Umbilical cord (tissue), 2 donors: ENCODE results near the gene ADAM10. TPM values are rescaled to one million over a fixed set of nuclear protein-coding genes. Genes with fewer than 3 reads are reported as not detected.

Experiments used
- DNase-seq: peaks from one replicate; pipeline ENCODE4 v3.0.0-alpha.2; 2015; ENCODE audit warnings: low spot score
- total RNA-seq: library from RNA; depleted of rRNA; stranded (reverse); fragments of >200 nt; gene quantifications from one replicate; pipeline ENCODE4 v1.2.3, GENCODE V29; 2014; ENCODE audit warnings: low replicate concordance; ENCODE audit not compliant: insufficient read depth

ADAM10 gene
- total RNA-seq, 1 donor from 2014 or later = 104 TPM

- no peak for DNase-seq
These were observed 167.3 kb downstream of the ADAM10 start for GRCh38 chr15:58582160-58582559.

- DNase-seq = no peak
These were observed 172.8 kb downstream of the ADAM10 start for GRCh38 chr15:58576657-58577056.

GRCh38 chr15:58575045-58575786 lies 174.3 kb downstream of the ADAM10 start:
- DNase-seq = no peak

- no peak for DNase-seq
These were observed 174.9 kb downstream of the ADAM10 start for GRCh38 chr15:58574631-58575030.

- DNase-seq = no peak
These were observed 176.2 kb downstream of the ADAM10 start for GRCh38 chr15:58573270-58573669.

- no peak for DNase-seq
These were observed 177.0 kb downstream of the ADAM10 start for GRCh38 chr15:58572521-58572920.

- DNase-seq = no peak
These were observed 178.0 kb downstream of the ADAM10 start for GRCh38 chr15:58571491-58571890.

GRCh38 chr15:58569455-58569854 lies 180.1 kb downstream of the ADAM10 start:
- DNase-seq = no peak

- peak; percentile 54 for DNase-seq
These were observed 181.3 kb downstream of the ADAM10 start for GRCh38 chr15:58568157-58568571.

- no peak for DNase-seq
These were observed 183.5 kb downstream of the ADAM10 start for GRCh38 chr15:58566029-58566428.

GRCh38 chr15:58565619-58566018 lies 183.9 kb downstream of the ADAM10 start:
- no peak for DNase-seq

GRCh38 chr15:58564981-58565380 lies 184.5 kb downstream of the ADAM10 start:
- DNase-seq = no peak

GRCh38 chr15:58562135-58562534 lies 187.4 kb downstream of the ADAM10 start:
- DNase-seq = no peak

GRCh38 chr15:58561321-58561720 lies 188.2 kb downstream of the ADAM10 start:
- DNase-seq = no peak

GRCh38 chr15:58559904-58560588 lies 189.5 kb downstream of the ADAM10 start:
- DNase-seq = no peak

- no peak for DNase-seq
These were observed 190.7 kb downstream of the ADAM10 start for GRCh38 chr15:58558777-58559176.

- DNase-seq = no peak
These were observed 193.0 kb downstream of the ADAM10 start for GRCh38 chr15:58556541-58556940.

- DNase-seq = no peak
These were observed 193.5 kb downstream of the ADAM10 start for GRCh38 chr15:58556028-58556361.

- DNase-seq = peak; percentile 70
These were observed 194.1 kb downstream of the ADAM10 start for GRCh38 chr15:58555162-58556027.

GRCh38 chr15:58554758-58555157 lies 194.7 kb downstream of the ADAM10 start:
- no peak for DNase-seq

- no peak for DNase-seq
These were observed 196.1 kb downstream of the ADAM10 start for GRCh38 chr15:58553365-58553918.
